OCI-LY3 (cell line): Measurements from ENCODE around the gene KCNE4.

ENCODE experiments used
- EZH2phosphoT487 ChIP-seq: fragments of 200-600 bp; shearing (Covaris generic); IDR thresholded peaks from 2 replicates; pipeline ENCODE4 v1.6.1; 2018; ENCODE audit warnings: antibody characterized with exemption, mixed run types, low read depth
- TF ChIP-seq, protein P1 (sequence below): fragments of 200-600, 300-600 bp; sonication (generic); IDR thresholded peaks from 2 replicates; pipeline ENCODE4 v1.5.1; 2014; ENCODE audit warnings: antibody characterized with exemption, low read length, low read depth

DNA sequence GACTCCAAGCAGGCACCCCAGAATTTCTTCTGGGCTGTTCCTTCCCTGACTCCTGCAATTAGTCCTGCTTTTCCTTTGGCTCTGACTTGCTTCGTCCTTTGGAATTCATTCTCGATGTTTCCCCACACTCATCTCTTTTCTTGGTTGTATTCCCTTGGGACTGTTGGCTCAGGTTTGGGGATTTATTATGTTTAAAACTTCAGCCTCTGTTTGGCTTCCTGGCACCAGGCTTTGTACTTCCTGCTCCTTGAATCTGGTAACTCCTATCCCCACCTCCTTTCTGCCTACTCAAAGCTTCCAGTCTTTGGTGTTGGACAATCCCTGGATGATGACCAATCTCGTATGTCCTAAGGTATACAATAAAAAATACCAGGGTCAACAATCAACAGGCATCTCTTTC is 1.8 kb upstream of the KCNE4 start:
- TF ChIP-seq, protein P1, sequence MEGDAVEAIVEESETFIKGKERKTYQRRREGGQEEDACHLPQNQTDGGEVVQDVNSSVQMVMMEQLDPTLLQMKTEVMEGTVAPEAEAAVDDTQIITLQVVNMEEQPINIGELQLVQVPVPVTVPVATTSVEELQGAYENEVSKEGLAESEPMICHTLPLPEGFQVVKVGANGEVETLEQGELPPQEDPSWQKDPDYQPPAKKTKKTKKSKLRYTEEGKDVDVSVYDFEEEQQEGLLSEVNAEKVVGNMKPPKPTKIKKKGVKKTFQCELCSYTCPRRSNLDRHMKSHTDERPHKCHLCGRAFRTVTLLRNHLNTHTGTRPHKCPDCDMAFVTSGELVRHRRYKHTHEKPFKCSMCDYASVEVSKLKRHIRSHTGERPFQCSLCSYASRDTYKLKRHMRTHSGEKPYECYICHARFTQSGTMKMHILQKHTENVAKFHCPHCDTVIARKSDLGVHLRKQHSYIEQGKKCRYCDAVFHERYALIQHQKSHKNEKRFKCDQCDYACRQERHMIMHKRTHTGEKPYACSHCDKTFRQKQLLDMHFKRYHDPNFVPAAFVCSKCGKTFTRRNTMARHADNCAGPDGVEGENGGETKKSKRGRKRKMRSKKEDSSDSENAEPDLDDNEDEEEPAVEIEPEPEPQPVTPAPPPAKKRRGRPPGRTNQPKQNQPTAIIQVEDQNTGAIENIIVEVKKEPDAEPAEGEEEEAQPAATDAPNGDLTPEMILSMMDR, result no peak
- TF ChIP-seq EZH2phosphoT487, result no peak
